ENCODE results near the gene GNAT1.
"Not testable (repeated sequence)": the region's sequence is repeated elsewhere in the genome, so short reads cannot be mapped to it uniquely, and the experiment has no call there.

Gene GNAT1

GRCh38 chr3:50227390-50228183 is 36.2 kb downstream of the GNAT1 start:
- peaks cover 11% of the 10 kb centered on the region for H3K27me3 Mint-ChIP-seq (ENCODE audit: low read depth)
- H3K36me3 Mint-ChIP-seq (ENCODE audit: low read depth), result no peaks in the 10 kb centered on the region
- TF ChIP-seq CTCF (IDR thresholded peaks at IDR 0.05; ENCODE audit: unreplicated experiment in 3 of 3), result peak; percentile 91 to 99 (median 93)
- H3K4me3 Mint-ChIP-seq, result peak overlapping the region; percentile 92 to 95 (median 94)
- H3K9me3 Mint-ChIP-seq, result no peaks in the 10 kb centered on the region
- H3K27ac Mint-ChIP-seq, result peak overlapping the region; percentile 92 to 98 (median 98)
- peaks cover 29% of the 10 kb centered on the region for H3K4me1 Mint-ChIP-seq

- H3K4me1 Mint-ChIP-seq, result peaks cover 30% of the 10 kb centered on the region
These were observed 36.9 kb downstream of the GNAT1 start for GRCh38 chr3:50228184-50228763.

GRCh38 chr3:50229490-50229889 is 38.1 kb downstream of the GNAT1 start:
- Mint-ChIP-seq H3K9me3 (no peaks in the 10 kb centered on the region), H3K27me3 (ENCODE audit: low read depth) (peaks cover 4% of the 10 kb centered on the region), H3K4me1 (peaks cover 34% of the 10 kb centered on the region), H3K27ac (peak overlapping the region; percentile 63 to 76 (median 65)), H3K36me3 (ENCODE audit: low read depth) (no peaks in the 10 kb centered on the region), H3K4me3 (peak overlapping the region; percentile 72 to 82 (median 74))
- no peak for TF ChIP-seq CTCF (IDR thresholded peaks at IDR 0.05; ENCODE audit: unreplicated experiment in 3 of 3)

More at GRCh38 chr3:50228184-50228763, 36.9 kb downstream of the GNAT1 start:
- Mint-ChIP-seq H3K27ac (peak overlapping the region; percentile 92 to 98 (median 98)), H3K4me3 (peak overlapping the region; percentile 92 to 95 (median 94)), H3K27me3 (ENCODE audit: low read depth) (peaks cover 10% of the 10 kb centered on the region)
- not testable (repeated sequence) for H3K36me3 Mint-ChIP-seq (ENCODE audit: low read depth); H3K9me3 Mint-ChIP-seq

GRCh38 chr3:50230104-50230793 is 38.8 kb downstream of the GNAT1 start:
- H3K36me3 Mint-ChIP-seq (ENCODE audit: low read depth), result no peaks in the 10 kb centered on the region
- H3K4me1 Mint-ChIP-seq, result peaks cover 34% of the 10 kb centered on the region
- H3K27ac Mint-ChIP-seq, result no peak overlapping the region
- H3K27me3 Mint-ChIP-seq (ENCODE audit: low read depth), result peaks cover 2% of the 10 kb centered on the region
- TF ChIP-seq CTCF (IDR thresholded peaks at IDR 0.05; ENCODE audit: unreplicated experiment in 3 of 3), result no peak
- H3K9me3 Mint-ChIP-seq, result no peaks in the 10 kb centered on the region
- peak overlapping the region in 1 of 3 experiments; percentile 11 for H3K4me3 Mint-ChIP-seq

- TF ChIP-seq CTCF (IDR thresholded peaks at IDR 0.05; ENCODE audit: unreplicated experiment in 3 of 3), result no peak
- Mint-ChIP-seq H3K27ac (peak overlapping the region in 1 of 3 experiments; percentile 4), H3K27me3 (ENCODE audit: low read depth) (no peaks in the 10 kb centered on the region), H3K36me3 (ENCODE audit: low read depth) (no peaks in the 10 kb centered on the region), H3K4me1 (peaks cover 37% of the 10 kb centered on the region), H3K9me3 (no peaks in the 10 kb centered on the region), H3K4me3 (peak overlapping the region in 1 of 3 experiments; percentile 11)
These were observed 39.4 kb downstream of the GNAT1 start for GRCh38 chr3:50230794-50231125.

- no peak for TF ChIP-seq CTCF (IDR thresholded peaks at IDR 0.05; ENCODE audit: unreplicated experiment in 3 of 3)
- Mint-ChIP-seq H3K9me3 (no peaks in the 10 kb centered on the region), H3K4me1 (peaks cover 33% of the 10 kb centered on the region), H3K27ac (no peak overlapping the region), H3K36me3 (ENCODE audit: low read depth) (no peaks in the 10 kb centered on the region), H3K4me3 (no peak overlapping the region), H3K27me3 (ENCODE audit: low read depth) (no peaks in the 10 kb centered on the region)
These were observed 40.2 kb downstream of the GNAT1 start for GRCh38 chr3:50231581-50231980.
